HepG2 (cell line): Measurements from ENCODE around the gene SEMA4F. TPM values are rescaled to one million over a fixed set of nuclear protein-coding genes. Genes with fewer than 3 reads are reported as not detected.
A peak's percentile ranks its signal among the peaks of the same experiment; 100 is the strongest.

ENCODE experiments used
- ATAC-seq: fragments of 200-7000 bp; cut with Tn5 transposase; 3 replicates; pipeline ENCODE4 v1.9.1; 2020; ENCODE audit warnings: mild to moderate bottlenecking, moderate library complexity
- BruUV-seq: library from RNA; stranded (reverse); fragments of 400-500 nt; replicated peaks from 2 replicates; lab custom pipeline; 2021; lab: Mats Ljungman, UMichigan
- CTCF ChIA-PET: fragments of 300-600 bp; formaldehyde crosslinking; extraction: SDS; loops from one replicate; lab custom pipeline; 2021; ENCODE audit warnings: low total read pairs, inconsistent platforms, low intra/inter-chr PET ratio; lab: Yijun Ruan, JAX
- POLR2A ChIA-PET: fragments of 350-600 bp; sonication (Branson Sonifier 250); formaldehyde crosslinking; loops from one replicate; lab custom pipeline; 2020; ENCODE audit warnings: antibody characterized with exemption, inconsistent platforms; lab: Yijun Ruan, JAX
- DNase-seq: peaks from one replicate; pipeline ENCODE4 v3.0.0-alpha.2; 2015; ENCODE audit warnings: low spot score
- FAIRE-seq: peaks from 3 replicates; lab custom pipeline; 2011; peaks lifted over from hg19 to GRCh38; lab: Jason Lieb, UNC
- H2AFZ ChIP-seq: one replicate; pipeline ENCODE4 v1.6.1; 2011; ENCODE audit warnings: low read length, inconsistent platforms
- H3K27ac ChIP-seq: fragments of 300-600 bp; 3 replicates; pipeline ENCODE4 v1.8.0; 2011; ENCODE audit warnings: mixed run types, mild to moderate bottlenecking, mixed read lengths, low read length, inconsistent platforms; ENCODE audit not compliant: insufficient read depth; ENCODE audit errors: extremely low read length
- H3K27me3 ChIP-seq, 2 experiments: fragments of 200-600 bp in 1 of 2; 2 replicates in 1 of 2; 3 replicates in 1 of 2; pipeline versions ENCODE4 v1.6.0 to v1.8.0; 2011; ENCODE audit warnings: low read length in 2 of 2, mild to moderate bottlenecking in 2 of 2, moderate library complexity in 2 of 2, inconsistent platforms in 1 of 2; ENCODE audit not compliant: insufficient read depth in 2 of 2, control insufficient read depth in 1 of 2
- H3K36me3 ChIP-seq, 2 experiments: fragments of 200-600 bp in 1 of 2; replicated peaks in 1 of 2; 2 replicates in 1 of 2; 3 replicates in 1 of 2; pipeline versions ENCODE4 v1.5.1 to v1.8.0; 2011; ENCODE audit warnings: low read length in 2 of 2, inconsistent platforms in 1 of 2; ENCODE audit not compliant: insufficient read depth in 2 of 2, control insufficient read depth in 1 of 2
- H3K4me1 ChIP-seq: 2 replicates; pipeline ENCODE4 v1.5.1; 2012; ENCODE audit warnings: low read length, inconsistent platforms; ENCODE audit not compliant: insufficient read depth
- H3K4me2 ChIP-seq: 2 replicates; pipeline ENCODE4 v1.6.0; 2011; ENCODE audit warnings: low read depth, low read length, inconsistent platforms
- H3K4me3 ChIP-seq, 3 experiments: fragments of 200-600 bp in 1 of 3; sonication (generic), shearing (Covaris generic) in 1 of 3; replicated peaks in 1 of 3; 2 replicates each; pipeline ENCODE4 v1.5.1; 2011 to 2016; ENCODE audit warnings: low read length in 3 of 3, inconsistent platforms in 2 of 3, low read depth in 2 of 3, mild to moderate bottlenecking in 2 of 3, control low read depth in 1 of 3, mixed read lengths in 1 of 3; ENCODE audit not compliant: insufficient read depth in 1 of 3
- H3K79me2 ChIP-seq: one replicate; pipeline ENCODE4 v1.6.1; 2011; ENCODE audit warnings: low read length, inconsistent platforms; ENCODE audit not compliant: insufficient read depth
- H3K9ac ChIP-seq: 2 replicates; pipeline ENCODE4 v1.6.0; 2011; ENCODE audit warnings: mild to moderate bottlenecking, low read depth, low read length, inconsistent platforms; ENCODE audit not compliant: insufficient read depth
- H3K9me3 ChIP-seq: 2 replicates; pipeline ENCODE4 v1.5.1; 2012; ENCODE audit warnings: mild to moderate bottlenecking, low read length
- H4K20me1 ChIP-seq: 2 replicates; pipeline ENCODE4 v1.6.0; 2011; ENCODE audit warnings: inconsistent platforms, mild to moderate bottlenecking, low read length, moderate library complexity; ENCODE audit not compliant: insufficient read depth
- GABPA ChIP-seq, 2 experiments: IDR thresholded peaks; 2 replicates each; pipeline ENCODE4 v1.6.1; 2011 to 2016; ENCODE audit warnings: low read depth in 2 of 2, low read length in 1 of 2, missing biosample characterization in 1 of 2, missing genetic modification characterization in 1 of 2
- KDM2A ChIP-seq: sonication (generic); formaldehyde crosslinking; IDR thresholded peaks from 2 replicates; pipeline ENCODE4 v1.4.0; 2020; ENCODE audit warnings: low read depth, missing genetic modification reagents, borderline replicate concordance
- SOX6 ChIP-seq, 2 experiments: fragments of 450-650 bp in 1 of 2; sonication (generic) in 1 of 2; formaldehyde crosslinking in 1 of 2; IDR thresholded peaks; 2 replicates each; pipeline versions ENCODE4 v1.4.0 to v1.6.1; 2017 to 2020; ENCODE audit warnings: antibody characterized with exemption in 1 of 2, mild to moderate bottlenecking in 1 of 2, missing genetic modification reagents in 1 of 2
- SYNCRIP ChIP-seq: fragments of 200-400 bp; formaldehyde crosslinking; IDR thresholded peaks from 2 replicates; pipeline ENCODE4 v1.6.1; 2018; ENCODE audit warnings: mild to moderate bottlenecking, low read depth, low read length; ENCODE audit not compliant: insufficient read depth
- ZBTB39 ChIP-seq: sonication (generic); formaldehyde crosslinking; IDR thresholded peaks from 2 replicates; pipeline ENCODE4 v1.5.0; 2020; ENCODE audit warnings: missing genetic modification reagents
- ZBTB4 ChIP-seq: sonication (generic); formaldehyde crosslinking; IDR thresholded peaks from 2 replicates; pipeline ENCODE4 v1.4.0; 2020; ENCODE audit warnings: missing genetic modification reagents, mild to moderate bottlenecking, borderline replicate concordance
- ZMYM2 ChIP-seq: sonication (generic); formaldehyde crosslinking; IDR thresholded peaks from 2 replicates; pipeline ENCODE4 v1.8.0; 2022; ENCODE audit warnings: mild to moderate bottlenecking, missing genetic modification reagents
- ZNF292 ChIP-seq: sonication (generic); formaldehyde crosslinking; IDR thresholded peaks from 2 replicates; pipeline ENCODE4 v1.8.1; 2022; ENCODE audit warnings: mild to moderate bottlenecking, low read depth, missing genetic modification reagents, borderline replicate concordance
- ZNF703 ChIP-seq: sonication (generic); formaldehyde crosslinking; IDR thresholded peaks from 2 replicates; pipeline ENCODE4 v1.5.1; 2020; ENCODE audit warnings: missing genetic modification reagents, mild to moderate bottlenecking, moderate library complexity, borderline replicate concordance
- WGBS: methylation state at CpG from one replicate; pipeline ENCODE4 v1.1.6; 2017; ENCODE audit warnings: low lambda C conversion rate; 5-methylcytosine and 5-hydroxymethylcytosine counted together
- in situ Hi-C: cut with HindIII; loops from 2 replicates; pipeline ENCODE4 v1.10.0; 2017; ENCODE audit warnings: low pct_unique_long_range_greater_than_20kb; ENCODE audit not compliant: extremely low pct_ligation_motif_present
- intact Hi-C: fragments of 100-400 bp; cut with micrococcal nuclease; formaldehyde crosslinking; loops from one replicate; pipeline ENCODE4 v1.10.0; 2022; ENCODE audit not compliant: unreplicated experiment
- polyA plus RNA-seq, 8 experiments: library from polyadenylated mRNA; depleted of rRNA in 3 of 8; stranded (reverse) in 7 of 8; unstranded in 1 of 8; fragments of >200 nt; fragmentation: Illumina TruSeq in 4 of 8; extraction: Trizol in 4 of 8; gene quantifications; 2 replicates each; pipeline versions ENCODE4 v1.2.1 to v1.2.3, GENCODE V29; 2011 to 2016; ENCODE audit warnings: low read depth in 4 of 8, missing spikeins in 1 of 8, mixed read lengths in 1 of 8; ENCODE audit not compliant: insufficient read depth in 1 of 8
- total RNA-seq, 5 experiments: library from RNA; depleted of rRNA; stranded (reverse); fragments of >200 nt; fragmentation: Illumina TruSeq; extraction: Trizol; gene quantifications; 2 replicates each; pipeline ENCODE4 v1.2.3, GENCODE V29; 2016; ENCODE audit warnings: low read depth in 1 of 5
- TF ChIP-seq, protein P1 (sequence below): sonication (generic); formaldehyde crosslinking; IDR thresholded peaks from 2 replicates; pipeline ENCODE4 v1.5.0; 2020; ENCODE audit warnings: mild to moderate bottlenecking, missing genetic modification reagents, moderate library complexity
- TF ChIP-seq, protein P2 (sequence below): sonication (generic); formaldehyde crosslinking; IDR thresholded peaks from 2 replicates; pipeline ENCODE4 v1.4.0; 2020; ENCODE audit warnings: missing genetic modification reagents
- TF ChIP-seq, protein P3 (sequence below): sonication (generic); formaldehyde crosslinking; IDR thresholded peaks from 2 replicates; pipeline ENCODE4 v1.4.0; 2020; ENCODE audit warnings: missing genetic modification reagents

The SEMA4F gene
- total and polyA plus RNA-seq, 2 of the 13 experiments (the other 11 are each of a cell fraction or from before 2014, with no cell fraction given), result 7.1 to 10.3 TPM

- H3K4me1 ChIP-seq, result no peaks in the 10 kb centered on the region
- intact Hi-C loops (no loop called here), in situ Hi-C loops (no loop called here)
- H3K27me3 ChIP-seq, result no peaks in the 10 kb centered on the region
- H3K79me2 ChIP-seq, result no peaks in the 10 kb centered on the region
- POLR2A ChIA-PET, result no interaction called here
- no TSS peak for BruUV-seq
- CTCF ChIA-PET, result no interaction called here
- peak; percentile 79 for ATAC-seq
- H2AFZ ChIP-seq, result no peak overlapping the region
- WGBS, result 94% methylated on average over 6 of the region's 6 CpGs
- H3K4me3 ChIP-seq, result no peak overlapping the region
- no peak for DNase-seq
- H3K9me3 ChIP-seq, result no peaks in the 10 kb centered on the region
- H3K27ac ChIP-seq, result no peak overlapping the region
- no peak overlapping the region for H3K9ac ChIP-seq
- FAIRE-seq, result no peak
- peaks cover 2 to 4% of the 10 kb centered on the region in 2 experiments; a peak in 3 of 5 replicates for H3K36me3 ChIP-seq
- H4K20me1 ChIP-seq, result no peaks in the 10 kb centered on the region
- no peak overlapping the region for H3K4me2 ChIP-seq
- no peak for TF ChIP-seq GABPA (IDR thresholded peaks at IDR 0.05; ENCODE audit: low read depth, low read length)
- no peak for TF ChIP-seq GABPA (CRISPR knock-in tag; IDR thresholded peaks at IDR 0.05; ENCODE audit: low read depth)
- TF ChIP-seq KDM2A, result no peak
- no peak for TF ChIP-seq SOX6 (IDR thresholded peaks at IDR 0.05)
- no peak for TF ChIP-seq SOX6 (CRISPR knock-in tag; IDR thresholded peaks at IDR 0.05)
- no peak for TF ChIP-seq ZBTB39 (CRISPR knock-in tag)
- no peak for TF ChIP-seq ZBTB4
- TF ChIP-seq, protein P1, sequence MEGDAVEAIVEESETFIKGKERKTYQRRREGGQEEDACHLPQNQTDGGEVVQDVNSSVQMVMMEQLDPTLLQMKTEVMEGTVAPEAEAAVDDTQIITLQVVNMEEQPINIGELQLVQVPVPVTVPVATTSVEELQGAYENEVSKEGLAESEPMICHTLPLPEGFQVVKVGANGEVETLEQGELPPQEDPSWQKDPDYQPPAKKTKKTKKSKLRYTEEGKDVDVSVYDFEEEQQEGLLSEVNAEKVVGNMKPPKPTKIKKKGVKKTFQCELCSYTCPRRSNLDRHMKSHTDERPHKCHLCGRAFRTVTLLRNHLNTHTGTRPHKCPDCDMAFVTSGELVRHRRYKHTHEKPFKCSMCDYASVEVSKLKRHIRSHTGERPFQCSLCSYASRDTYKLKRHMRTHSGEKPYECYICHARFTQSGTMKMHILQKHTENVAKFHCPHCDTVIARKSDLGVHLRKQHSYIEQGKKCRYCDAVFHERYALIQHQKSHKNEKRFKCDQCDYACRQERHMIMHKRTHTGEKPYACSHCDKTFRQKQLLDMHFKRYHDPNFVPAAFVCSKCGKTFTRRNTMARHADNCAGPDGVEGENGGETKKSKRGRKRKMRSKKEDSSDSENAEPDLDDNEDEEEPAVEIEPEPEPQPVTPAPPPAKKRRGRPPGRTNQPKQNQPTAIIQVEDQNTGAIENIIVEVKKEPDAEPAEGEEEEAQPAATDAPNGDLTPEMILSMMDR (CRISPR knock-in tag), result peak; percentile 52
- no peak for TF ChIP-seq SYNCRIP
- no peak for TF ChIP-seq ZMYM2
- TF ChIP-seq ZNF292 (CRISPR knock-in tag), result no peak
- TF ChIP-seq, protein P2, sequence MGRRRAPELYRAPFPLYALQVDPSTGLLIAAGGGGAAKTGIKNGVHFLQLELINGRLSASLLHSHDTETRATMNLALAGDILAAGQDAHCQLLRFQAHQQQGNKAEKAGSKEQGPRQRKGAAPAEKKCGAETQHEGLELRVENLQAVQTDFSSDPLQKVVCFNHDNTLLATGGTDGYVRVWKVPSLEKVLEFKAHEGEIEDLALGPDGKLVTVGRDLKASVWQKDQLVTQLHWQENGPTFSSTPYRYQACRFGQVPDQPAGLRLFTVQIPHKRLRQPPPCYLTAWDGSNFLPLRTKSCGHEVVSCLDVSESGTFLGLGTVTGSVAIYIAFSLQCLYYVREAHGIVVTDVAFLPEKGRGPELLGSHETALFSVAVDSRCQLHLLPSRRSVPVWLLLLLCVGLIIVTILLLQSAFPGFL, result no peak
- no peak for TF ChIP-seq ZNF703 (CRISPR knock-in tag)
- TF ChIP-seq, protein P3, sequence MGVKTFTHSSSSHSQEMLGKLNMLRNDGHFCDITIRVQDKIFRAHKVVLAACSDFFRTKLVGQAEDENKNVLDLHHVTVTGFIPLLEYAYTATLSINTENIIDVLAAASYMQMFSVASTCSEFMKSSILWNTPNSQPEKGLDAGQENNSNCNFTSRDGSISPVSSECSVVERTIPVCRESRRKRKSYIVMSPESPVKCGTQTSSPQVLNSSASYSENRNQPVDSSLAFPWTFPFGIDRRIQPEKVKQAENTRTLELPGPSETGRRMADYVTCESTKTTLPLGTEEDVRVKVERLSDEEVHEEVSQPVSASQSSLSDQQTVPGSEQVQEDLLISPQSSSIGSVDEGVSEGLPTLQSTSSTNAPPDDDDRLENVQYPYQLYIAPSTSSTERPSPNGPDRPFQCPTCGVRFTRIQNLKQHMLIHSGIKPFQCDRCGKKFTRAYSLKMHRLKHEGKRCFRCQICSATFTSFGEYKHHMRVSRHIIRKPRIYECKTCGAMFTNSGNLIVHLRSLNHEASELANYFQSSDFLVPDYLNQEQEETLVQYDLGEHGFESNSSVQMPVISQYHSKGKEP (CRISPR knock-in tag), result no peak
Observed at GRCh38 chr2:74675090-74675489, 21.0 kb downstream of the SEMA4F start.
